Transverse colon (tissue), 4 donors: Measurements from ENCODE around the gene GALNT2.

Experiments
- EP300 ChIP-seq: sonication (generic); formaldehyde crosslinking; IDR thresholded peaks from one replicate; pipeline ENCODE4 v1.6.1; 2017; ENCODE audit warnings: antibody characterized with exemption, low read depth
- POLR2A ChIP-seq: fragments of 450-650 bp; IDR thresholded peaks from one replicate; pipeline ENCODE4 v1.6.1; 2016; ENCODE audit warnings: antibody characterized with exemption, mild to moderate bottlenecking, moderate library complexity
- POLR2AphosphoS5 ChIP-seq, 3 donors: sonication (generic); formaldehyde crosslinking; IDR thresholded peaks; one replicate each; pipeline ENCODE4 v1.6.1; 2016; ENCODE audit warnings: antibody characterized with exemption in 3 of 3
- TF ChIP-seq, protein P1 (sequence below), 5 experiments: fragments of 200-600 bp in 3 of 5; fragments of 450-650 bp in 2 of 5; sonication (generic) in 3 of 5; IDR thresholded peaks; 1 replicate in 2 of 5; 2 replicates in 3 of 5; pipeline ENCODE4 v1.5.1; 2016 to 2017; ENCODE audit warnings: antibody characterized with exemption in 5 of 5, inconsistent platforms in 3 of 5, mild to moderate bottlenecking in 2 of 5, moderate library complexity in 1 of 5

DNA sequence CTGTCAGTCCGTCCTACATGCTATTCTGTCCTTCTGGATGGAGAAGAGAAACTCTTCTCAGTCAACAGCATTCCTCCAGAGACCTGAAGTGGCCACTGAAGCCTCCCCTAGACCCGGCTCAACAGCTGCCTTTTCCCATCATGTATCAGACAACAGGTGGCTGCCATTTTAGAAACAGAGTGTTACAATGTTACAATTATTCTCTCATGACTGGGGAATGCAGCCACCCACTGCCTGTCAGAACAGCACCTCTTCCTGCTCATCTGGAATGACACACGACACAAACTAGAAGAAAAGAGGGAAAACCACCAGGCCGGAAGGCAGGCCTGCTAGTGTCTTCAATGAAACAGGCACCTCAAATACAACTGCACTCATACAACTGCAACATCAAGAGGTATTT is 253.8 kb downstream of the GALNT2 start:
- TF ChIP-seq, protein P1, sequence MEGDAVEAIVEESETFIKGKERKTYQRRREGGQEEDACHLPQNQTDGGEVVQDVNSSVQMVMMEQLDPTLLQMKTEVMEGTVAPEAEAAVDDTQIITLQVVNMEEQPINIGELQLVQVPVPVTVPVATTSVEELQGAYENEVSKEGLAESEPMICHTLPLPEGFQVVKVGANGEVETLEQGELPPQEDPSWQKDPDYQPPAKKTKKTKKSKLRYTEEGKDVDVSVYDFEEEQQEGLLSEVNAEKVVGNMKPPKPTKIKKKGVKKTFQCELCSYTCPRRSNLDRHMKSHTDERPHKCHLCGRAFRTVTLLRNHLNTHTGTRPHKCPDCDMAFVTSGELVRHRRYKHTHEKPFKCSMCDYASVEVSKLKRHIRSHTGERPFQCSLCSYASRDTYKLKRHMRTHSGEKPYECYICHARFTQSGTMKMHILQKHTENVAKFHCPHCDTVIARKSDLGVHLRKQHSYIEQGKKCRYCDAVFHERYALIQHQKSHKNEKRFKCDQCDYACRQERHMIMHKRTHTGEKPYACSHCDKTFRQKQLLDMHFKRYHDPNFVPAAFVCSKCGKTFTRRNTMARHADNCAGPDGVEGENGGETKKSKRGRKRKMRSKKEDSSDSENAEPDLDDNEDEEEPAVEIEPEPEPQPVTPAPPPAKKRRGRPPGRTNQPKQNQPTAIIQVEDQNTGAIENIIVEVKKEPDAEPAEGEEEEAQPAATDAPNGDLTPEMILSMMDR (IDR thresholded peaks at IDR 0.05) = no peak
- TF ChIP-seq POLR2A = no peak
- TF ChIP-seq EP300 = no peak
- no peak for TF ChIP-seq POLR2AphosphoS5 (IDR thresholded peaks at IDR 0.05)
